Measurements from ENCODE around the gene PRPF38B. TPM values are rescaled to one million over a fixed set of nuclear protein-coding genes. Genes with fewer than 3 reads are reported as not detected.
A peak's percentile ranks its signal among the peaks of the same experiment; 100 is the strongest.

Gene PRPF38B
- total RNA-seq, 2 experiments from 2014 or later: 62.5 to 65.3 TPM

GRCh38 chr1:108745980-108746381 is 53.9 kb downstream of the PRPF38B start:
- intact Hi-C loops (cut with micrococcal nuclease): loop anchor here (2.0 kb wide), 1 partner anchor 53 kb away; the partner anchor contains the start of gene PRPF38B
- ChIA-PET CTCF (interaction anchor here (1.0 kb wide), 1 partner anchor 83 kb away, joined by 3 read pairs; no protein-coding TSS in a partner anchor), POLR2A (no interaction called here)
- TF ChIP-seq CTCF (IDR thresholded peaks at IDR 0.05): no peak
- peaks cover 27% of the 10 kb centered on the region for H3K4me1 Mint-ChIP-seq (ENCODE audit: low read depth)
- ATAC-seq (no peak), DNase-seq (no peak)
- peak overlapping the region; percentile 95 for H3K27ac Mint-ChIP-seq
- H3K27me3 Mint-ChIP-seq: no peaks in the 10 kb centered on the region
- H3K9me3 Mint-ChIP-seq: no peaks in the 10 kb centered on the region
- peaks cover 8% of the 10 kb centered on the region for H3K36me3 Mint-ChIP-seq (ENCODE audit: low read depth)
- peak overlapping the region; percentile 94 for H3K4me3 Mint-ChIP-seq

GRCh38 chr1:108746382-108747170 is 54.5 kb downstream of the PRPF38B start, which contains the start of gene STXBP3:
Gene STXBP3, plus strand, starts transcription at chr1:108746674. Its CDS starts 64 bp downstream, at chr1:108746738.
- TF ChIP-seq CTCF (IDR thresholded peaks at IDR 0.05): peak; percentile 90
- intact Hi-C loops (cut with micrococcal nuclease): loop anchor here (2.0 kb wide), 1 partner anchor 54 kb away; the partner anchor contains the start of gene PRPF38B
- H3K36me3 Mint-ChIP-seq (ENCODE audit: low read depth): peaks cover 8% of the 10 kb centered on the region
- ChIA-PET POLR2A (interaction anchor here (0.7 to 1.0 kb wide), 2 partner anchors 9 to 54 kb away, joined by 3 to 5 read pairs; no protein-coding TSS in a partner anchor), CTCF (interaction anchor here (1.0 kb wide), 1 partner anchor 84 kb away, joined by 3 read pairs; no protein-coding TSS in a partner anchor)
- H3K27ac Mint-ChIP-seq: peak within 1 kb of the TSS; percentile 95
- H3K4me1 Mint-ChIP-seq (ENCODE audit: low read depth): peaks cover 28% of the 10 kb centered on the region
- no peaks in the 10 kb centered on the region for H3K9me3 Mint-ChIP-seq
- peak within 1 kb of the TSS; percentile 94 for H3K4me3 Mint-ChIP-seq
- ATAC-seq: peak; percentile 95
- no peaks in the 10 kb centered on the region for H3K27me3 Mint-ChIP-seq
- peak; percentile 99 for DNase-seq

- peak; percentile 10 for ATAC-seq
- peaks cover 28% of the 10 kb centered on the region for H3K4me1 Mint-ChIP-seq (ENCODE audit: low read depth)
- CTCF ChIA-PET: no interaction called here
Observed at GRCh38 chr1:108747171-108747850, 55.2 kb downstream of the PRPF38B start.

GRCh38 chr1:108747898-108748297 is 55.8 kb downstream of the PRPF38B start:
- Mint-ChIP-seq H3K27ac (no peak overlapping the region), H3K36me3 (ENCODE audit: low read depth) (peaks cover 14% of the 10 kb centered on the region), H3K9me3 (no peaks in the 10 kb centered on the region), H3K4me1 (ENCODE audit: low read depth) (peaks cover 31% of the 10 kb centered on the region), H3K27me3 (no peaks in the 10 kb centered on the region), H3K4me3 (peak overlapping the region; percentile 94)
- ChIA-PET POLR2A (interaction anchor here (1.2 kb wide), 1 partner anchor 103 kb away, joined by 3 read pairs; no protein-coding TSS in a partner anchor), CTCF (no interaction called here)
- intact Hi-C loops (cut with micrococcal nuclease): loop anchor here (2.0 kb wide), 1 partner anchor 55 kb away; the partner anchor contains the start of gene PRPF38B
- TF ChIP-seq CTCF (IDR thresholded peaks at IDR 0.05): no peak
- no peak for DNase-seq
- no peak for ATAC-seq

More at GRCh38 chr1:108747171-108747850, 55.2 kb downstream of the PRPF38B start:
- Mint-ChIP-seq H3K27me3 (no peaks in the 10 kb centered on the region), H3K27ac (peak overlapping the region; percentile 95), H3K9me3 (no peaks in the 10 kb centered on the region), H3K36me3 (ENCODE audit: low read depth) (peaks cover 8% of the 10 kb centered on the region), H3K4me3 (peak overlapping the region; percentile 94)
- intact Hi-C loops (cut with micrococcal nuclease): loop anchor here (2.0 kb wide), 1 partner anchor 55 kb away; the partner anchor contains the start of gene PRPF38B
- POLR2A ChIA-PET: interaction anchor here (0.7 to 1.0 kb wide), 2 partner anchors 8 to 55 kb away, joined by 3 to 5 read pairs; no protein-coding TSS in a partner anchor
- peak; percentile 45 for DNase-seq
- no peak for TF ChIP-seq CTCF (IDR thresholded peaks at IDR 0.05)

Data from activated CD8-positive, alpha-beta T cell treated with anti-CD3 and anti-CD28 coated beads for 36 hours (primary cell).